Muscle layer of colon (tissue), 2 donors: Measurements from ENCODE around the gene MYH2.

Source experiments
- H3K27ac ChIP-seq: one replicate; pipeline ENCODE4 v1.7.0; 2013; ENCODE audit warnings: low read depth, mild to moderate bottlenecking, low read length, moderate library complexity
- H3K27me3 ChIP-seq, 2 donors: one replicate each; pipeline ENCODE4 v1.7.0; 2013; ENCODE audit warnings: low read length in 2 of 2, mild to moderate bottlenecking in 2 of 2; ENCODE audit not compliant: insufficient read depth in 2 of 2, control insufficient read depth in 1 of 2
- H3K36me3 ChIP-seq: one replicate; pipeline ENCODE4 v1.7.0; 2013; ENCODE audit warnings: mild to moderate bottlenecking, low read length; ENCODE audit not compliant: insufficient read depth
- H3K4me1 ChIP-seq: one replicate; pipeline ENCODE4 v1.7.0; 2013; ENCODE audit warnings: mild to moderate bottlenecking, low read length; ENCODE audit not compliant: insufficient read depth
- H3K4me3 ChIP-seq, 2 donors: one replicate each; pipeline ENCODE4 v1.7.0; 2013; ENCODE audit warnings: low read length in 2 of 2, low read depth in 1 of 2, mild to moderate bottlenecking in 1 of 2, moderate library complexity in 1 of 2
- H3K9ac ChIP-seq: one replicate; pipeline ENCODE4 v1.7.0; 2013; ENCODE audit warnings: low read length
- H3K9me3 ChIP-seq: one replicate; pipeline ENCODE4 v1.7.0; 2013; ENCODE audit warnings: mild to moderate bottlenecking, low read length
- donor health status: abdominal sarcoma.
- donor health status: Adenocarcinoma of cecum.

MYH2 gene

GRCh38 chr17:10513299-10514067, 36.0 kb downstream of the MYH2 start:
- H3K4me3 ChIP-seq = no peak overlapping the region
- H3K9ac ChIP-seq = no peak overlapping the region
- H3K4me1 ChIP-seq = no peaks in the 10 kb centered on the region
- H3K36me3 ChIP-seq = no peaks in the 10 kb centered on the region
- H3K27ac ChIP-seq = no peak overlapping the region
- no peaks in the 10 kb centered on the region for H3K27me3 ChIP-seq
- no peaks in the 10 kb centered on the region for H3K9me3 ChIP-seq

- Histone ChIP-seq H3K27ac (no peak overlapping the region), H3K4me1 (no peaks in the 10 kb centered on the region), H3K27me3 (no peaks in the 10 kb centered on the region), H3K36me3 (no peaks in the 10 kb centered on the region), H3K4me3 (no peak overlapping the region), H3K9ac (no peak overlapping the region), H3K9me3 (no peaks in the 10 kb centered on the region)
Observed at GRCh38 chr17:10512856-10513255, 36.6 kb downstream of the MYH2 start.

GRCh38 chr17:10499950-10500349, 49.5 kb downstream of the MYH2 start:
- no peaks in the 10 kb centered on the region for H3K9me3 ChIP-seq
- H3K4me3 ChIP-seq = no peak overlapping the region

GRCh38 chr17:10492004-10492403, 57.5 kb downstream of the MYH2 start:
- Histone ChIP-seq H3K27me3 (no peaks in the 10 kb centered on the region), H3K36me3 (no peaks in the 10 kb centered on the region), H3K27ac (no peak overlapping the region), H3K9me3 (peaks cover 7% of the 10 kb centered on the region), H3K4me3 (no peak overlapping the region), H3K4me1 (no peaks in the 10 kb centered on the region), H3K9ac (no peak overlapping the region)

More at GRCh38 chr17:10499950-10500349, 49.5 kb downstream of the MYH2 start:
- Histone ChIP-seq H3K36me3 (no peaks in the 10 kb centered on the region), H3K4me1 (no peaks in the 10 kb centered on the region), H3K9ac (no peak overlapping the region), H3K27ac (no peak overlapping the region), H3K27me3 (no peaks in the 10 kb centered on the region)

- no peak overlapping the region for H3K27ac ChIP-seq
Observed at GRCh38 chr17:10482252-10482651, 67.2 kb downstream of the MYH2 start.

GRCh38 chr17:10477701-10478100, 71.8 kb downstream of the MYH2 start:
- Histone ChIP-seq H3K36me3 (no peaks in the 10 kb centered on the region), H3K27ac (no peak overlapping the region), H3K4me1 (no peaks in the 10 kb centered on the region), H3K4me3 (no peak overlapping the region), H3K9ac (no peak overlapping the region), H3K27me3 (no peaks in the 10 kb centered on the region), H3K9me3 (no peaks in the 10 kb centered on the region)

More at GRCh38 chr17:10482252-10482651, 67.2 kb downstream of the MYH2 start:
- Histone ChIP-seq H3K36me3 (no peaks in the 10 kb centered on the region), H3K4me1 (no peaks in the 10 kb centered on the region), H3K27me3 (no peaks in the 10 kb centered on the region), H3K9ac (no peak overlapping the region), H3K4me3 (no peak overlapping the region), H3K9me3 (no peaks in the 10 kb centered on the region)

- Histone ChIP-seq H3K36me3 (no peaks in the 10 kb centered on the region), H3K4me3 (no peak overlapping the region), H3K27me3 (no peaks in the 10 kb centered on the region), H3K9ac (no peak overlapping the region), H3K9me3 (no peaks in the 10 kb centered on the region), H3K4me1 (no peaks in the 10 kb centered on the region), H3K27ac (no peak overlapping the region)
Observed at GRCh38 chr17:10474536-10474935, 74.9 kb downstream of the MYH2 start.

- Histone ChIP-seq H3K27ac (no peak overlapping the region), H3K27me3 (no peaks in the 10 kb centered on the region), H3K9ac (no peak overlapping the region), H3K9me3 (no peaks in the 10 kb centered on the region), H3K36me3 (no peaks in the 10 kb centered on the region), H3K4me1 (no peaks in the 10 kb centered on the region), H3K4me3 (no peak overlapping the region)
Observed at GRCh38 chr17:10471858-10472257, 77.6 kb downstream of the MYH2 start.
